ENCODE data around the gene HERC2. TPM values are rescaled to one million over a fixed set of nuclear protein-coding genes. Genes with fewer than 3 reads are reported as not detected.
"Not testable (repeated sequence)": the region's sequence is repeated elsewhere in the genome, so short reads cannot be mapped to it uniquely, and the experiment has no call there.

HERC2 gene
- total RNA-seq, result 10 to 100 TPM; 26.8 to 35.0 TPM

- H3K4me1 Mint-ChIP-seq; intact Hi-C loops (cut with DNase I, micrococcal nuclease); ATAC-seq; CTCF ChIA-PET; H3K27me3 Mint-ChIP-seq; POLR2A ChIA-PET; DNase-seq; H3K9me3 Mint-ChIP-seq (ENCODE audit: low read depth); H3K36me3 Mint-ChIP-seq (ENCODE audit: low read depth): not testable (repeated sequence)
- H3K4me3 Mint-ChIP-seq, result peak within 1 kb of the TSS; percentile 76
- peak within 1 kb of the TSS; percentile 82 for H3K27ac Mint-ChIP-seq
These were observed at the start of gene HERC2 for GRCh38 chr15:28322129-28322588. TSS of gene HERC2 (minus strand) at chr15:28322179. CDS start at chr15:28321433, 746 bp downstream.

GRCh38 chr15:28365502-28365901, 43.5 kb upstream of the HERC2 start:
- CTCF ChIA-PET, result not testable (repeated sequence)

GRCh38 chr15:28357984-28358383, 36.0 kb upstream of the HERC2 start, which contains the start of gene GOLGA6L24:
TSS of gene GOLGA6L24 (minus strand) at chr15:28358084. CDS start at chr15:28358023, 61 bp downstream.
- H3K4me3 Mint-ChIP-seq; H3K27ac Mint-ChIP-seq; CTCF ChIA-PET; H3K27me3 Mint-ChIP-seq; intact Hi-C loops (cut with DNase I, micrococcal nuclease); H3K9me3 Mint-ChIP-seq (ENCODE audit: low read depth); POLR2A ChIA-PET; ATAC-seq; H3K4me1 Mint-ChIP-seq; DNase-seq; H3K36me3 Mint-ChIP-seq (ENCODE audit: low read depth): not testable (repeated sequence)

More at GRCh38 chr15:28365502-28365901, 43.5 kb upstream of the HERC2 start:
- ATAC-seq; H3K4me1 Mint-ChIP-seq; DNase-seq; POLR2A ChIA-PET; H3K4me3 Mint-ChIP-seq; H3K27me3 Mint-ChIP-seq; intact Hi-C loops (cut with DNase I, micrococcal nuclease); H3K27ac Mint-ChIP-seq; H3K9me3 Mint-ChIP-seq (ENCODE audit: low read depth); H3K36me3 Mint-ChIP-seq (ENCODE audit: low read depth): not testable (repeated sequence)

- H3K9me3 Mint-ChIP-seq (ENCODE audit: low read depth); CTCF ChIA-PET; H3K27me3 Mint-ChIP-seq; H3K4me1 Mint-ChIP-seq; ATAC-seq; POLR2A ChIA-PET; intact Hi-C loops (cut with DNase I, micrococcal nuclease): not testable (repeated sequence)
- H3K4me3 Mint-ChIP-seq, result peak overlapping the region; percentile 76
- peak; percentile 16 for DNase-seq
- peak overlapping the region; percentile 82 for H3K27ac Mint-ChIP-seq
- H3K36me3 Mint-ChIP-seq (ENCODE audit: low read depth), result peaks cover 12% of the 10 kb centered on the region
These were observed 461 bp downstream of the HERC2 start for GRCh38 chr15:28321358-28322078.

- H3K27me3 Mint-ChIP-seq; H3K4me1 Mint-ChIP-seq; intact Hi-C loops (cut with DNase I, micrococcal nuclease); DNase-seq; H3K27ac Mint-ChIP-seq; H3K4me3 Mint-ChIP-seq; POLR2A ChIA-PET; ATAC-seq; CTCF ChIA-PET; H3K9me3 Mint-ChIP-seq (ENCODE audit: low read depth): not testable (repeated sequence)
- H3K36me3 Mint-ChIP-seq (ENCODE audit: low read depth), result peaks cover 25% of the 10 kb centered on the region
These were observed 2.3 kb downstream of the HERC2 start for GRCh38 chr15:28319725-28320124.

GRCh38 chr15:28318828-28319227, 3.2 kb downstream of the HERC2 start:
- H3K4me3 Mint-ChIP-seq; ATAC-seq; H3K27me3 Mint-ChIP-seq; H3K4me1 Mint-ChIP-seq; H3K9me3 Mint-ChIP-seq (ENCODE audit: low read depth); intact Hi-C loops (cut with DNase I, micrococcal nuclease); H3K27ac Mint-ChIP-seq; POLR2A ChIA-PET; DNase-seq: not testable (repeated sequence)
- CTCF ChIA-PET, result interaction anchor here (0.6 kb wide), 1 partner anchor 15 kb away, joined by 4 read pairs; no protein-coding TSS in a partner anchor
- peaks cover 31% of the 10 kb centered on the region for H3K36me3 Mint-ChIP-seq (ENCODE audit: low read depth)

GRCh38 chr15:28318122-28318521, 3.9 kb downstream of the HERC2 start:
- H3K4me1 Mint-ChIP-seq; H3K27me3 Mint-ChIP-seq; H3K9me3 Mint-ChIP-seq (ENCODE audit: low read depth); ATAC-seq; POLR2A ChIA-PET; H3K27ac Mint-ChIP-seq; H3K4me3 Mint-ChIP-seq; intact Hi-C loops (cut with DNase I, micrococcal nuclease): not testable (repeated sequence)
- CTCF ChIA-PET, result interaction anchor here (0.7 kb wide), 1 partner anchor 31 kb away, joined by 3 read pairs; no protein-coding TSS in a partner anchor
- peak; percentile 8 for DNase-seq
- H3K36me3 Mint-ChIP-seq (ENCODE audit: low read depth), result peaks cover 34% of the 10 kb centered on the region

GRCh38 chr15:28316958-28317357, 5.0 kb downstream of the HERC2 start:
- H3K27ac Mint-ChIP-seq; intact Hi-C loops (cut with DNase I, micrococcal nuclease); H3K27me3 Mint-ChIP-seq; ATAC-seq; DNase-seq; H3K9me3 Mint-ChIP-seq (ENCODE audit: low read depth); CTCF ChIA-PET; H3K4me3 Mint-ChIP-seq; POLR2A ChIA-PET; H3K4me1 Mint-ChIP-seq: not testable (repeated sequence)
- H3K36me3 Mint-ChIP-seq (ENCODE audit: low read depth), result peaks cover 34% of the 10 kb centered on the region

- ATAC-seq; H3K27me3 Mint-ChIP-seq; DNase-seq; H3K4me3 Mint-ChIP-seq; H3K27ac Mint-ChIP-seq; POLR2A ChIA-PET; H3K4me1 Mint-ChIP-seq; H3K9me3 Mint-ChIP-seq (ENCODE audit: low read depth); intact Hi-C loops (cut with DNase I, micrococcal nuclease); CTCF ChIA-PET: not testable (repeated sequence)
- H3K36me3 Mint-ChIP-seq (ENCODE audit: low read depth), result peaks cover 51% of the 10 kb centered on the region
These were observed 11.5 kb downstream of the HERC2 start for GRCh38 chr15:28310454-28310853.

- CTCF ChIA-PET; DNase-seq; H3K9me3 Mint-ChIP-seq (ENCODE audit: low read depth): not testable (repeated sequence)
These were observed 13.3 kb downstream of the HERC2 start for GRCh38 chr15:28308718-28309117.

GRCh38 chr15:28305700-28306099, 16.3 kb downstream of the HERC2 start:
- H3K27me3 Mint-ChIP-seq; DNase-seq; H3K4me3 Mint-ChIP-seq; ATAC-seq; CTCF ChIA-PET; H3K4me1 Mint-ChIP-seq; intact Hi-C loops (cut with DNase I, micrococcal nuclease); POLR2A ChIA-PET; H3K27ac Mint-ChIP-seq: not testable (repeated sequence)
- Mint-ChIP-seq H3K9me3 (ENCODE audit: low read depth) (peaks cover 13% of the 10 kb centered on the region), H3K36me3 (ENCODE audit: low read depth) (peaks cover 32% of the 10 kb centered on the region)

More at GRCh38 chr15:28308718-28309117, 13.3 kb downstream of the HERC2 start:
- H3K4me1 Mint-ChIP-seq; intact Hi-C loops (cut with DNase I, micrococcal nuclease); H3K27ac Mint-ChIP-seq; H3K27me3 Mint-ChIP-seq; POLR2A ChIA-PET; ATAC-seq; H3K4me3 Mint-ChIP-seq: not testable (repeated sequence)
- H3K36me3 Mint-ChIP-seq (ENCODE audit: low read depth), result peaks cover 38% of the 10 kb centered on the region

- H3K4me3 Mint-ChIP-seq; POLR2A ChIA-PET; H3K27me3 Mint-ChIP-seq; DNase-seq; CTCF ChIA-PET; H3K4me1 Mint-ChIP-seq; intact Hi-C loops (cut with DNase I, micrococcal nuclease); H3K9me3 Mint-ChIP-seq (ENCODE audit: low read depth); H3K27ac Mint-ChIP-seq; ATAC-seq: not testable (repeated sequence)
- peaks cover 20% of the 10 kb centered on the region for H3K36me3 Mint-ChIP-seq (ENCODE audit: low read depth)
These were observed 24.5 kb downstream of the HERC2 start for GRCh38 chr15:28297434-28297833.
